ENCODE results near the gene MRPL20.

- TF ChIP-seq CTCF (IDR thresholded peaks at IDR 0.05) (no peak), POLR2A (IDR thresholded peaks at IDR 0.05) (no peak)
These were observed 5.6 kb downstream of the MRPL20 start for GRCh38 chr1:1401457-1402010.

Measured in body of pancreas (tissue), 4 donors.